Measurements from ENCODE around the gene RALGPS2. TPM values are rescaled to one million over a fixed set of nuclear protein-coding genes. Genes with fewer than 3 reads are reported as not detected.

Gene RALGPS2
- total RNA-seq, 1 experiment from 2014 or later, result 38.0 TPM

- no peak for DNase-seq (ENCODE audit: low spot score)
- POLR2A ChIA-PET, result interaction anchor here (0.6 kb wide), 1 partner anchor 30 kb away, joined by 3 read pairs; no protein-coding TSS in a partner anchor
- Mint-ChIP-seq H3K36me3 (no peaks in the 10 kb centered on the region), H3K27ac (no peak overlapping the region), H3K9me3 (no peaks in the 10 kb centered on the region), H3K4me3 (no peak overlapping the region), H3K27me3 (ENCODE audit: low read depth) (no peaks in the 10 kb centered on the region), H3K4me1 (no peaks in the 10 kb centered on the region)
- ATAC-seq, result no peak
- no peak for TF ChIP-seq E2F5 (CRISPR knock-in tag; IDR thresholded peaks at IDR 0.05)
- TF ChIP-seq JUN (CRISPR knock-in tag; IDR thresholded peaks at IDR 0.05), result no peak
- TF ChIP-seq KAT7 (CRISPR knock-in tag; IDR thresholded peaks at IDR 0.05; ENCODE audit: borderline replicate concordance), result no peak
- no peak for TF ChIP-seq FOXP1 (CRISPR knock-in tag; IDR thresholded peaks at IDR 0.05; ENCODE audit: borderline replicate concordance)
- TF ChIP-seq TEAD1 (CRISPR knock-in tag; IDR thresholded peaks at IDR 0.05), result no peak
- no peak for TF ChIP-seq RORB (CRISPR knock-in tag; IDR thresholded peaks at IDR 0.05)
- no peak for TF ChIP-seq ZSCAN18 (CRISPR knock-in tag; IDR thresholded peaks at IDR 0.05)
- no peak for TF ChIP-seq IRF2 (CRISPR knock-in tag; IDR thresholded peaks at IDR 0.05; ENCODE audit: borderline replicate concordance, low read depth)
- no peak for TF ChIP-seq NR1H2 (CRISPR knock-in tag; IDR thresholded peaks at IDR 0.05)
- CTCF ChIA-PET, result no interaction called here
These were observed 230.4 kb downstream of the RALGPS2 start for GRCh38 chr1:178955391-178955954.

- Mint-ChIP-seq H3K9me3 (peaks cover 6% of the 10 kb centered on the region; the same call in 1 of the 2 replicates), H3K27me3 (ENCODE audit: low read depth) (no peaks in the 10 kb centered on the region), H3K4me3 (no peak overlapping the region), H3K36me3 (0 out of 2 replicates have a peak, but pooled peaks cover 3% of the 10 kb centered on the region), H3K4me1 (no peaks in the 10 kb centered on the region), H3K27ac (no peak overlapping the region)
- DNase-seq (ENCODE audit: low spot score), result no peak
- ChIA-PET CTCF (interaction anchor here (2.5 kb wide), 1 partner anchor 44 kb away, joined by 12 read pairs; no protein-coding TSS in a partner anchor), POLR2A (interaction anchor here (0.6 kb wide), 1 partner anchor 301 kb away, joined by 5 read pairs; no protein-coding TSS in a partner anchor)
- ATAC-seq, result no peak
- TF ChIP-seq IRF1 (CRISPR knock-in tag; IDR thresholded peaks at IDR 0.05) (no peak), PREB (CRISPR knock-in tag; IDR thresholded peaks at IDR 0.05; ENCODE audit: borderline replicate concordance) (no peak), ERG (CRISPR knock-in tag; IDR thresholded peaks at IDR 0.05) (no peak), ZNF416 (CRISPR knock-in tag; IDR thresholded peaks at IDR 0.05) (no peak), ZBTB21 (CRISPR knock-in tag; IDR thresholded peaks at IDR 0.05; ENCODE audit: borderline replicate concordance) (no peak), RELA (CRISPR knock-in tag; IDR thresholded peaks at IDR 0.05; ENCODE audit: borderline replicate concordance) (no peak), PRDM15 (CRISPR knock-in tag; IDR thresholded peaks at IDR 0.05) (no peak), SOX15 (CRISPR knock-in tag; IDR thresholded peaks at IDR 0.05) (no peak), ZNF671 (CRISPR knock-in tag; IDR thresholded peaks at IDR 0.05) (no peak), NR3C1 (CRISPR knock-in tag; conservative IDR thresholded peaks at IDR 0.05; ENCODE audit: low read depth) (no peak), ZNF512 (CRISPR knock-in tag; IDR thresholded peaks at IDR 0.05; ENCODE audit: borderline replicate concordance) (no peak), MYBL2 (CRISPR knock-in tag; IDR thresholded peaks at IDR 0.05) (no peak), ZSCAN18 (CRISPR knock-in tag; IDR thresholded peaks at IDR 0.05) (no peak)
These were observed 233.4 kb downstream of the RALGPS2 start for GRCh38 chr1:178958491-178958890.

Measured in WTC11 (cell line).